SK-N-SH (cell line): ENCODE data around the gene NPC1. TPM values are rescaled to one million over a fixed set of nuclear protein-coding genes. Genes with fewer than 3 reads are reported as not detected.
A peak's percentile ranks its signal among the peaks of the same experiment; 100 is the strongest.

Experiments
- CTCF ChIA-PET: fragments of 300-600, 350-600 bp; formaldehyde crosslinking; extraction: SDS; loops from one replicate; lab custom pipeline; 2021; lab: Yijun Ruan, JAX
- POLR2A ChIA-PET: fragments of 350-600 bp; sonication (Branson Sonifier 250); formaldehyde crosslinking; extraction: SDS; loops from one replicate; lab custom pipeline; 2020; ENCODE audit warnings: antibody characterized with exemption, inconsistent platforms; lab: Yijun Ruan, JAX
- DNase-seq: peaks from one replicate; pipeline ENCODE4 v3.0.0; 2012
- H2AFZ ChIP-seq: fragments of 200-600 bp; sonication (generic); 2 replicates; pipeline ENCODE4 v1.8.1; 2016; ENCODE audit warnings: antibody characterized with exemption, mild to moderate bottlenecking, low read depth
- H3F3A ChIP-seq: fragments of 200-600 bp; sonication (generic); replicated peaks from 2 replicates; pipeline ENCODE3; 2016; ENCODE audit warnings: antibody characterized with exemption, mild to moderate bottlenecking; ENCODE audit not compliant: insufficient read depth
- H3K27ac ChIP-seq, 2 experiments: fragments of 200-500 bp in 1 of 2; fragments of 200-600 bp in 1 of 2; sonication (Bioruptor generic) in 1 of 2; sonication (generic), shearing (Covaris generic) in 1 of 2; 2 replicates each; pipeline versions ENCODE4 v1.5.1 to v1.6.1; 2014 to 2016; ENCODE audit warnings: low read depth in 2 of 2, inconsistent platforms in 1 of 2, low read length in 1 of 2, mild to moderate bottlenecking in 1 of 2, mixed read lengths in 1 of 2
- H3K27me3 ChIP-seq: fragments of 200-600 bp; sonication (generic), shearing (Covaris generic); 2 replicates; pipeline ENCODE4 v1.6.1; 2016; ENCODE audit warnings: mixed run types; ENCODE audit not compliant: insufficient read depth
- H3K36me3 ChIP-seq, 2 experiments: fragments of 200-500 bp in 1 of 2; fragments of 200-600 bp in 1 of 2; sonication (Bioruptor generic) in 1 of 2; sonication (generic) in 1 of 2; replicated peaks in 1 of 2; 2 replicates each; pipeline versions ENCODE3 to v1.5.1; 2014 to 2016; ENCODE audit warnings: low read length in 1 of 2, mild to moderate bottlenecking in 1 of 2; ENCODE audit not compliant: insufficient read depth in 2 of 2, control insufficient read depth in 1 of 2
- H3K4me1 ChIP-seq, 2 experiments: fragments of 200-500 bp in 1 of 2; fragments of 200-600 bp in 1 of 2; sonication (Bioruptor generic) in 1 of 2; sonication (generic), shearing (Covaris generic) in 1 of 2; 2 replicates each; pipeline versions ENCODE4 v1.5.1 to v1.6.1; 2014 to 2016; ENCODE audit warnings: low read depth in 1 of 2, low read length in 1 of 2, mixed run types in 1 of 2; ENCODE audit not compliant: insufficient read depth in 2 of 2, control insufficient read depth in 1 of 2
- H3K4me2 ChIP-seq: fragments of 200-600 bp; sonication (generic), shearing (Covaris generic); 2 replicates; pipeline ENCODE4 v1.6.1; 2017; ENCODE audit warnings: mixed run types
- H3K4me3 ChIP-seq, 2 experiments: fragments of 200-500 bp in 1 of 2; fragments of 200-600 bp in 1 of 2; sonication (Bioruptor generic) in 1 of 2; sonication (generic), shearing (Covaris generic) in 1 of 2; 2 replicates each; pipeline versions ENCODE4 v1.5.1 to v1.8.1; 2014 to 2016; ENCODE audit warnings: low read depth in 2 of 2, inconsistent platforms in 1 of 2, low read length in 1 of 2, mild to moderate bottlenecking in 1 of 2, mixed read lengths in 1 of 2, moderate library complexity in 1 of 2
- H3K79me2 ChIP-seq: fragments of 200-600 bp; sonication (generic); 2 replicates; pipeline ENCODE4 v1.8.1; 2017; ENCODE audit warnings: mild to moderate bottlenecking; ENCODE audit not compliant: insufficient read depth
- H3K9ac ChIP-seq: fragments of 200-600 bp; sonication (generic); 2 replicates; pipeline ENCODE4 v1.6.1; 2017; ENCODE audit warnings: mixed run types
- H3K9me2 ChIP-seq: fragments of 200-600 bp; sonication (generic); 2 replicates; pipeline ENCODE4 v1.6.1; 2017; ENCODE audit warnings: mixed run types
- H3K9me3 ChIP-seq: fragments of 200-600 bp; sonication (generic); 2 replicates; pipeline ENCODE4 v1.6.1; 2017; ENCODE audit warnings: mixed run types, mild to moderate bottlenecking, moderate library complexity
- H4K20me1 ChIP-seq: fragments of 200-600 bp; sonication (generic); 2 replicates; pipeline ENCODE4 v1.6.1; 2017; ENCODE audit warnings: mild to moderate bottlenecking, mixed run types; ENCODE audit not compliant: insufficient read depth
- EP300 ChIP-seq, 2 experiments: IDR thresholded peaks; 2 replicates each; pipeline versions ENCODE4 v1.4.0 to v1.6.1; 2012; ENCODE audit warnings: borderline replicate concordance in 1 of 2, low read depth in 1 of 2, low read length in 1 of 2
- EZH2phosphoT487 ChIP-seq: fragments of 200-600 bp; sonication (generic); IDR thresholded peaks from 2 replicates; pipeline ENCODE4 v1.6.1; 2017; ENCODE audit warnings: low read depth, mixed run types, mild to moderate bottlenecking, antibody characterized with exemption, moderate library complexity, borderline replicate concordance
- FOXJ3 ChIP-seq: sonication (generic); formaldehyde crosslinking; IDR thresholded peaks from 2 replicates; pipeline ENCODE4 v1.5.1; 2020; ENCODE audit warnings: mild to moderate bottlenecking, missing genetic modification reagents
- FOXM1 ChIP-seq: IDR thresholded peaks from 2 replicates; pipeline ENCODE4 v1.4.0; 2012; ENCODE audit warnings: low read depth, mild to moderate bottlenecking
- GABPA ChIP-seq: IDR thresholded peaks from 2 replicates; pipeline ENCODE4 v1.4.0; 2012; ENCODE audit warnings: low read depth, mild to moderate bottlenecking
- JUND ChIP-seq: IDR thresholded peaks from 2 replicates; pipeline ENCODE4 v1.4.0; 2012
- MXI1 ChIP-seq: IDR thresholded peaks from 2 replicates; pipeline ENCODE4 v1.6.1; 2012; ENCODE audit warnings: mild to moderate bottlenecking, low read depth, low read length, improper control_type of control experiment
- NFIC ChIP-seq: IDR thresholded peaks from 2 replicates; pipeline ENCODE4 v1.4.0; 2012; ENCODE audit warnings: borderline replicate concordance
- POLR2AphosphoS5 ChIP-seq: IDR thresholded peaks from 2 replicates; pipeline ENCODE4 v1.6.1; 2012; ENCODE audit warnings: low read depth, low read length
- RAD21 ChIP-seq: IDR thresholded peaks from 2 replicates; pipeline ENCODE4 v1.6.1; 2012; ENCODE audit warnings: mild to moderate bottlenecking, low read length
- RCOR1 ChIP-seq: fragments of 150-350 bp; IDR thresholded peaks from 2 replicates; pipeline ENCODE4 v1.6.1; 2017; ENCODE audit warnings: antibody characterized with exemption, low read length
- SIN3A ChIP-seq: IDR thresholded peaks from 2 replicates; pipeline ENCODE4 v1.6.1; 2012; ENCODE audit warnings: low read depth, mild to moderate bottlenecking, low read length, moderate library complexity, borderline replicate concordance
- TCF12 ChIP-seq: IDR thresholded peaks from 2 replicates; pipeline ENCODE4 v1.4.0; 2012
- TEAD4 ChIP-seq: IDR thresholded peaks from 2 replicates; pipeline ENCODE4 v1.4.0; 2012; ENCODE audit warnings: mild to moderate bottlenecking, borderline replicate concordance; ENCODE audit not compliant: insufficient read depth
- YY1 ChIP-seq: IDR thresholded peaks from 2 replicates; pipeline ENCODE4 v1.4.0; 2012; ENCODE audit warnings: low read depth, mild to moderate bottlenecking
- WGBS: methylation state at CpG from one replicate; pipeline ENCODE4 v1.1.6; 2017; ENCODE audit warnings: low lambda C conversion rate; 5-methylcytosine and 5-hydroxymethylcytosine counted together
- polyA plus RNA-seq, 3 experiments: library from polyadenylated mRNA; depleted of rRNA; stranded (reverse); fragments of >200 nt; gene quantifications; 2 replicates each; pipeline ENCODE4 v1.2.3, GENCODE V29; 2012
- TF ChIP-seq, protein P1 (sequence below): fragments of 200-600 bp; sonication (generic); IDR thresholded peaks from 2 replicates; pipeline ENCODE4 v1.6.1; 2017; ENCODE audit warnings: antibody characterized with exemption, mild to moderate bottlenecking, moderate library complexity
- TF ChIP-seq, protein P2 (sequence below): IDR thresholded peaks from 2 replicates; pipeline ENCODE4 v1.4.0; 2012; ENCODE audit warnings: low read depth, borderline replicate concordance
- TF ChIP-seq, protein P3 (sequence below): IDR thresholded peaks from 2 replicates; pipeline ENCODE4; 2012
- TF ChIP-seq, protein P4 (sequence below): IDR thresholded peaks from 2 replicates; pipeline ENCODE4 v1.4.0; 2012; ENCODE audit warnings: low read depth, borderline replicate concordance

The NPC1 gene
- polyA plus RNA-seq, 1 of the 3 experiments (the other 2 are of a cell fraction) = 23.9 TPM

DNA sequence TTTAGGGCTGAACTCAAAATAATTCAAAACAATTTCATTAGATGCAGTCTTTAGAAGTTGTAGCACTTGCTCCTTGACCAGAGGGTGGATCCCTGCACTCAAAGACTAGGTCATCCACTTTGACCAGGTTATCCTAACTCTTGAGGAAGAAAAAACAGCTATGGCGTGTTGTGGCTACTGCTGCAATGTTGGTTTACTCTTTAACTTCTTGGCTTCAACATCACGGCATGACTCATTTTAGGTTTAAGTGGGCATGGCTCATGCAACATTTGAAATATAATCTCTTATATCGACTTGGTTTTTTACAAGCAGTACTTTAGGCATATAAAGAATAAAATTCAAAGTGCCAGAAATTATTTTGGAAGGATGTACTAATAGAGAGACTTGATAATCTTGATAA, 41.0 kb upstream of the NPC1 start (continued):
- TF ChIP-seq, protein P1, sequence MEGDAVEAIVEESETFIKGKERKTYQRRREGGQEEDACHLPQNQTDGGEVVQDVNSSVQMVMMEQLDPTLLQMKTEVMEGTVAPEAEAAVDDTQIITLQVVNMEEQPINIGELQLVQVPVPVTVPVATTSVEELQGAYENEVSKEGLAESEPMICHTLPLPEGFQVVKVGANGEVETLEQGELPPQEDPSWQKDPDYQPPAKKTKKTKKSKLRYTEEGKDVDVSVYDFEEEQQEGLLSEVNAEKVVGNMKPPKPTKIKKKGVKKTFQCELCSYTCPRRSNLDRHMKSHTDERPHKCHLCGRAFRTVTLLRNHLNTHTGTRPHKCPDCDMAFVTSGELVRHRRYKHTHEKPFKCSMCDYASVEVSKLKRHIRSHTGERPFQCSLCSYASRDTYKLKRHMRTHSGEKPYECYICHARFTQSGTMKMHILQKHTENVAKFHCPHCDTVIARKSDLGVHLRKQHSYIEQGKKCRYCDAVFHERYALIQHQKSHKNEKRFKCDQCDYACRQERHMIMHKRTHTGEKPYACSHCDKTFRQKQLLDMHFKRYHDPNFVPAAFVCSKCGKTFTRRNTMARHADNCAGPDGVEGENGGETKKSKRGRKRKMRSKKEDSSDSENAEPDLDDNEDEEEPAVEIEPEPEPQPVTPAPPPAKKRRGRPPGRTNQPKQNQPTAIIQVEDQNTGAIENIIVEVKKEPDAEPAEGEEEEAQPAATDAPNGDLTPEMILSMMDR = no peak
- no peak for TF ChIP-seq RCOR1
- peak; percentile 49; the same call in 1 of the 2 replicates for TF ChIP-seq POLR2AphosphoS5
- TF ChIP-seq, protein P2, sequence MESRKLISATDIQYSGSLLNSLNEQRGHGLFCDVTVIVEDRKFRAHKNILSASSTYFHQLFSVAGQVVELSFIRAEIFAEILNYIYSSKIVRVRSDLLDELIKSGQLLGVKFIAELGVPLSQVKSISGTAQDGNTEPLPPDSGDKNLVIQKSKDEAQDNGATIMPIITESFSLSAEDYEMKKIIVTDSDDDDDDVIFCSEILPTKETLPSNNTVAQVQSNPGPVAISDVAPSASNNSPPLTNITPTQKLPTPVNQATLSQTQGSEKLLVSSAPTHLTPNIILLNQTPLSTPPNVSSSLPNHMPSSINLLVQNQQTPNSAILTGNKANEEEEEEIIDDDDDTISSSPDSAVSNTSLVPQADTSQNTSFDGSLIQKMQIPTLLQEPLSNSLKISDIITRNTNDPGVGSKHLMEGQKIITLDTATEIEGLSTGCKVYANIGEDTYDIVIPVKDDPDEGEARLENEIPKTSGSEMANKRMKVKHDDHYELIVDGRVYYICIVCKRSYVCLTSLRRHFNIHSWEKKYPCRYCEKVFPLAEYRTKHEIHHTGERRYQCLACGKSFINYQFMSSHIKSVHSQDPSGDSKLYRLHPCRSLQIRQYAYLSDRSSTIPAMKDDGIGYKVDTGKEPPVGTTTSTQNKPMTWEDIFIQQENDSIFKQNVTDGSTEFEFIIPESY = no peak
- no peak for TF ChIP-seq YY1
- TF ChIP-seq GABPA = no peak

DNA sequence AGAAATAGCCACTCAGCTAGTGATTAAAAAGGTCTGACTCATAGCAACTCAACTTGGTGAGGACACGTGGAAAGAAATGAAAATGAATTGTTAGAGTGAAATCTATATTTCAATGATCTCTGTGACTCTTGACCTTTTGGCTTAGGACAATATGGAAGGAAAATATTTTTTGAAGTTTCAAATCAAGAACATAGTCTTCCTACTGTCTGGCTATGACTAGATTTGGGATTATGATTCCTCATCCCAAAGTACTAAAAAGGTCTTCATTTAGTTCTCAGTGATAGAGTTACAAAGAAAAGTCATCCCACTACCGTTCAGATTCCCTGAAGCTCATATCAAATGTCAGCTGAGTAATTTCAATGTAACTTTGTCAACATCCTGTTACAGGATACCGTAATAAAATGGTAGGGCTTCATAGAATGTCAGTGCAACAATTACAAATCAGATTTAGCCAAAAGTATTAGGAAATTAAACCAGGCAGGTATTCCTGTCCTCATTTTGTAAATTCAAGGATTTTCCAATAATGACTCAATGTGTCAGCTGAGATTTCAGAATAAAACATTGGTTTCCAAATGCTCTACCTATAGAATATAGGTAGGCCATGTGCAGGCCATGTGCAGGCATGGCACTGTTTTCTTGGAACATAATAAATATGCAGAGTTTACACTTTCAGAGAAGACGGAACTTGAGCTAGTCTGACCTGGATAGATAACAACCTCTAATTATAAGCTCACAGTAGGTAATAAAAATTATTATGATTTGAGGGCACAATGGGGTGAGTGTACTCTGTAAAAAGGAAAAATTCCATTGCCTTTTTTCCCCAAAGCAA, 40.4 kb upstream of the NPC1 start:
- peaks cover 25% of the 10 kb centered on the region for H3F3A ChIP-seq
- no peak overlapping the region; the same call in 1 of the 2 replicates for H2AFZ ChIP-seq
- H3K27me3 ChIP-seq = no peaks in the 10 kb centered on the region
- peak overlapping the region; percentile 2; the same call in 1 of the 2 replicates for H3K9ac ChIP-seq
- 26% methylated on average over 4 of the region's 4 CpGs for WGBS
- CTCF ChIA-PET = interaction anchor here (1.2 to 12.6 kb wide), 4 partner anchors 24 to 110 kb away, joined by 3 to 78 read pairs (median 4); no protein-coding TSS in a partner anchor
- H3K4me1 ChIP-seq = peaks cover 16 to 19% of the 10 kb centered on the region in 2 experiments; a peak in 3 of 4 replicates
- H3K36me3 ChIP-seq = no peaks in the 10 kb centered on the region
- no peaks in the 10 kb centered on the region for H4K20me1 ChIP-seq
- H3K27ac ChIP-seq = peak overlapping the region; percentile 24 to 70; a peak in 3 of 4 replicates
- H3K4me3 ChIP-seq = 0 out of 4 replicates have a peak overlapping the region, but pooled peaks of 1 of the 2 experiments have one; percentile 2
- POLR2A ChIA-PET = no interaction called here
- no peaks in the 10 kb centered on the region for H3K9me2 ChIP-seq
- H3K79me2 ChIP-seq = no peaks in the 10 kb centered on the region
- peak overlapping the region; percentile 59 for H3K4me2 ChIP-seq
- no peaks in the 10 kb centered on the region for H3K9me3 ChIP-seq
- DNase-seq = no peak
- peak; percentile 38; the same call in 1 of the 2 replicates for TF ChIP-seq NFIC
- TF ChIP-seq FOXJ3 (CRISPR knock-in tag) = no peak
- TF ChIP-seq, protein P3, sequence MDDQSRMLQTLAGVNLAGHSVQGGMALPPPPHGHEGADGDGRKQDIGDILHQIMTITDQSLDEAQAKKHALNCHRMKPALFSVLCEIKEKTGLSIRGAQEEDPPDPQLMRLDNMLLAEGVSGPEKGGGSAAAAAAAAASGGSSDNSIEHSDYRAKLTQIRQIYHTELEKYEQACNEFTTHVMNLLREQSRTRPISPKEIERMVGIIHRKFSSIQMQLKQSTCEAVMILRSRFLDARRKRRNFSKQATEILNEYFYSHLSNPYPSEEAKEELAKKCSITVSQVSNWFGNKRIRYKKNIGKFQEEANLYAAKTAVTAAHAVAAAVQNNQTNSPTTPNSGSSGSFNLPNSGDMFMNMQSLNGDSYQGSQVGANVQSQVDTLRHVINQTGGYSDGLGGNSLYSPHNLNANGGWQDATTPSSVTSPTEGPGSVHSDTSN = peak; percentile 60
- TF ChIP-seq SIN3A = no peak
- peak; percentile 65 for TF ChIP-seq JUND
- TF ChIP-seq, protein P2 = no peak
- TF ChIP-seq YY1 = no peak
- TF ChIP-seq, protein P1 = no peak
- TF ChIP-seq RAD21 = no peak
- peak in 1 of 2 experiments; percentile 50; a peak in 1 of 4 replicates for TF ChIP-seq EP300 (IDR thresholded peaks at IDR 0.05; ENCODE audit: borderline replicate concordance in 1 of 2, low read depth in 1 of 2, low read length in 1 of 2)
- TF ChIP-seq TCF12 = peak; percentile 53
- no peak for TF ChIP-seq EZH2phosphoT487
- TF ChIP-seq, protein P4, sequence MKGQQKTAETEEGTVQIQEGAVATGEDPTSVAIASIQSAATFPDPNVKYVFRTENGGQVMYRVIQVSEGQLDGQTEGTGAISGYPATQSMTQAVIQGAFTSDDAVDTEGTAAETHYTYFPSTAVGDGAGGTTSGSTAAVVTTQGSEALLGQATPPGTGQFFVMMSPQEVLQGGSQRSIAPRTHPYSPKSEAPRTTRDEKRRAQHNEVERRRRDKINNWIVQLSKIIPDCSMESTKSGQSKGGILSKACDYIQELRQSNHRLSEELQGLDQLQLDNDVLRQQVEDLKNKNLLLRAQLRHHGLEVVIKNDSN = no peak
- TF ChIP-seq MXI1 = no peak
- TF ChIP-seq TEAD4 = 0 out of 2 replicates have a peak, but pooled peaks have one; percentile 16
- no peak for TF ChIP-seq FOXM1
